Esophagus (tissue), 2 donors: Measurements from ENCODE around the gene KCNT1. TPM values are rescaled to one million over a fixed set of nuclear protein-coding genes. Genes with fewer than 3 reads are reported as not detected.

Experiments
- H3K27ac ChIP-seq, 2 donors: one replicate each; pipeline ENCODE4 v1.5.1; 2013; ENCODE audit warnings: low read depth in 2 of 2, mild to moderate bottlenecking in 2 of 2, inconsistent platforms in 1 of 2, low read length in 1 of 2, moderate library complexity in 1 of 2
- H3K27me3 ChIP-seq, 2 donors: one replicate each; pipeline ENCODE4 v1.6.1; 2013; ENCODE audit warnings: low read length in 2 of 2, control low read depth in 1 of 2, mild to moderate bottlenecking in 1 of 2; ENCODE audit not compliant: insufficient read depth in 2 of 2, control insufficient read depth in 1 of 2
- H3K36me3 ChIP-seq, 2 donors: one replicate each; pipeline ENCODE4 v1.6.1; 2013; ENCODE audit warnings: low read length in 1 of 2; ENCODE audit not compliant: control insufficient read depth in 2 of 2, insufficient read depth in 2 of 2
- H3K4me1 ChIP-seq, 2 donors: one replicate each; pipeline ENCODE4 v1.6.1; 2013; ENCODE audit warnings: low read length in 1 of 2; ENCODE audit not compliant: control insufficient read depth in 2 of 2, insufficient read depth in 2 of 2
- H3K4me3 ChIP-seq, 2 donors: one replicate each; pipeline ENCODE4 v1.5.1; 2013; ENCODE audit warnings: low read length in 2 of 2, mild to moderate bottlenecking in 2 of 2, low read depth in 1 of 2, moderate library complexity in 1 of 2
- H3K9me3 ChIP-seq, 2 donors: one replicate each; pipeline ENCODE4 v1.6.1; 2013; ENCODE audit warnings: mild to moderate bottlenecking in 2 of 2, low read depth in 1 of 2, low read length in 1 of 2, moderate library complexity in 1 of 2; ENCODE audit not compliant: control insufficient read depth in 2 of 2, insufficient read depth in 1 of 2
- WGBS, 2 donors: extraction: QIAGEN DNeasy Blood & Tissue Kit; methylation state at CpG; one replicate each; pipeline ENCODE4 v1.1.7; 2013; 5-methylcytosine and 5-hydroxymethylcytosine counted together
- polyA plus RNA-seq, 2 donors: library from polyadenylated mRNA; stranded (reverse); fragments of 200-250 nt; gene quantifications; one replicate each; pipeline ENCODE4 v1.2.3, GENCODE V29; 2013
- donor health status: healthy with polysubstance abuse.
- donor health status: Bipolar disorder and iron deficiency.

KCNT1 gene
- polyA plus RNA-seq, 2 donors: 0.06 to 0.14 TPM

DNA sequence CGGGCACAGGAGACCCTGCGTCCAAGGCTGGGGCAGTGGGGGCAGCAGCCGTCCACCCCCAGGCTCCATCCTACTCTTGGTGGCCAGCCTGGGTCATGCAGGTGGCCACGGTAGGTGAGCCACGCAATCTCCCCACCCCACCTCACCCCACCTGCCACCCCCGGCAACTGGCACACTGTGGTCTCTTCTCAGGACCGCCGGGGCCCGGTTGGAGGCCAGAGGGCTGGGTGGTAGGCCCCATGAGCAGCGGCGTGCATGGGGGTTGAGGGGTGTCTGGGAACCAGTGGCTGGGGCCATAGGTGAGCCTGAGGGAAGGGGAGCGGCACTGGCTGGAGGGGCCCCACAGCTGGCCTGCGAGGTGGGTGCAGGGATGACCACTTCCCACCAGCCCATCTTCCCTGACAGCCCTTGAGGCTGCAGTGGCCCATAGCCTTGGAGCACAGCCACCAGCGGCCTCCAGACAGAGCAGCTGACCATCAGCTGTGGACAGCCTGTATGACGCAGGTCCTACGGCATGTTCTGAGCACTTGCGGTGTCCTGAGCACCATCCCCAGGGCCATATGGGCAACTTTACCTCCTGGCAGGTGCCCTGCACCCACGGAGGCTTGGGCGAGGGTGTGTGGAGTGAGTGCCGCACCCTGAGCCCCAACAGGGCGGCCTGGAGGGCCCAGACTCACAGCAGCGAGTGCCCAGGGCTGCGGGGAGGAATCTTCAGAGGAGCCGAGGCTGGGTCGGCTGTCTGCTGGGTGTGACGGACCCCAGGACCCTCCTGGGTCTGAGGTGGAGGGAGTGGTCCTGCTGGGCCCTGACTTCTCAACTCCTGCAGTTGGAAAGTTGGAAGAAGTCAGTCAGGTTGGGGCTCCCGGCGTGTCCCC is 47.4 kb downstream of the KCNT1 start:
- H3K4me1 ChIP-seq: no peaks in the 10 kb centered on the region
- H3K36me3 ChIP-seq: no peaks in the 10 kb centered on the region
- no peak overlapping the region for H3K4me3 ChIP-seq
- WGBS, 2 donors: 81% methylated on average over 28 of the region's 28 CpGs
- no peak overlapping the region for H3K27ac ChIP-seq
- peaks cover 0 to 3% of the 10 kb centered on the region in 2 donors for H3K27me3 ChIP-seq
- H3K9me3 ChIP-seq: no peaks in the 10 kb centered on the region

GRCh38 chr9:135750786-135751185 is 48.8 kb downstream of the KCNT1 start:
- peaks cover 0 to 3% of the 10 kb centered on the region in 2 donors for H3K27me3 ChIP-seq
- WGBS, 2 donors: 75% methylated on average over 22 of the region's 22 CpGs

DNA sequence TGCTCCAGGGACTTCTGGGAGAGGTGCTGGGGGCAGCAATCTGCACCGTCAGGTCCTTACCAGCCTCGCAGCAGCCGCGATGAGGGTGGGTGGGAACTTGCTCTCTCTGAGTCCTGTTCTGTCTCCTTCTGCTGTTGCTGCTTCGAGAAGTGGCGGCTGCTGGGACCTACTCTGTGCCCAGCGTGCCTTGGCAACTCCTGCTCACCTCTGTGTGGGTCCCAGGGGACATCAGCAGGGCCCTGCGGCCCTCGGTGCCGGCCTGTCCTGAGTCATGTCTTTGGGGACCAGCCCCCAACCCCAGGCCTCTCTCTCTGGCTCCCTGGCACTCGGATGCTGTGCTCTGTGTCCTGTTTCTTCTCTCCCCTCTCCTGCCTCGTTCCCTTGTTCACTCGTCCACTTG is 49.5 kb downstream of the KCNT1 start:
- Histone ChIP-seq H3K4me3 (no peak overlapping the region), H3K36me3 (no peaks in the 10 kb centered on the region), H3K4me1 (no peaks in the 10 kb centered on the region), H3K9me3 (peaks cover 0 to 9% of the 10 kb centered on the region in 2 donors), H3K27ac (no peak overlapping the region), H3K27me3 (peaks cover 0 to 3% of the 10 kb centered on the region in 2 donors)
- 59 to 66% methylated on average over 11 to 13 of the region's 13 CpGs for WGBS, 2 donors

More at GRCh38 chr9:135750786-135751185, 48.8 kb downstream of the KCNT1 start:
- Histone ChIP-seq H3K4me1 (no peaks in the 10 kb centered on the region), H3K9me3 (peaks cover 0 to 7% of the 10 kb centered on the region in 2 donors), H3K36me3 (no peaks in the 10 kb centered on the region), H3K27ac (no peak overlapping the region), H3K4me3 (no peak overlapping the region)

- Histone ChIP-seq H3K4me1 (no peaks in the 10 kb centered on the region), H3K4me3 (no peak overlapping the region), H3K9me3 (peaks cover 0 to 9% of the 10 kb centered on the region in 2 donors), H3K27me3 (peaks cover 0 to 3% of the 10 kb centered on the region in 2 donors), H3K27ac (no peak overlapping the region), H3K36me3 (no peaks in the 10 kb centered on the region)
- WGBS, 2 donors: 90 to 92% methylated on average over 8 of the region's 8 CpGs
Measured at GRCh38 chr9:135752281-135753204, 50.6 kb downstream of the KCNT1 start.

GRCh38 chr9:135753391-135754105 is 51.6 kb downstream of the KCNT1 start:
- Histone ChIP-seq H3K9me3 (peaks cover 0 to 9% of the 10 kb centered on the region in 2 donors), H3K4me1 (no peaks in the 10 kb centered on the region), H3K4me3 (no peak overlapping the region), H3K36me3 (no peaks in the 10 kb centered on the region), H3K27me3 (peaks cover 0 to 3% of the 10 kb centered on the region in 2 donors), H3K27ac (no peak overlapping the region)
- WGBS, 2 donors: 74 to 78% methylated on average over 14 of the region's 14 CpGs

- no peak overlapping the region for H3K27ac ChIP-seq
- no peaks in the 10 kb centered on the region for H3K27me3 ChIP-seq
- no peaks in the 10 kb centered on the region for H3K36me3 ChIP-seq
- WGBS, 2 donors: 79 to 85% methylated on average over 10 of the region's 10 CpGs
- H3K4me1 ChIP-seq: no peaks in the 10 kb centered on the region
- H3K9me3 ChIP-seq: peaks cover 0 to 9% of the 10 kb centered on the region in 2 donors
- no peak overlapping the region for H3K4me3 ChIP-seq
Measured at GRCh38 chr9:135756576-135756975, 54.6 kb downstream of the KCNT1 start.

- H3K4me1 ChIP-seq: no peaks in the 10 kb centered on the region
- H3K27me3 ChIP-seq: no peaks in the 10 kb centered on the region
- no peak overlapping the region for H3K27ac ChIP-seq
- 53 to 56% methylated on average over 14 of the region's 14 CpGs for WGBS, 2 donors
- H3K4me3 ChIP-seq: no peak overlapping the region
- peaks cover 0 to 9% of the 10 kb centered on the region in 2 donors for H3K9me3 ChIP-seq
- no peaks in the 10 kb centered on the region for H3K36me3 ChIP-seq
Measured at GRCh38 chr9:135757356-135757755, 55.4 kb downstream of the KCNT1 start.

DNA sequence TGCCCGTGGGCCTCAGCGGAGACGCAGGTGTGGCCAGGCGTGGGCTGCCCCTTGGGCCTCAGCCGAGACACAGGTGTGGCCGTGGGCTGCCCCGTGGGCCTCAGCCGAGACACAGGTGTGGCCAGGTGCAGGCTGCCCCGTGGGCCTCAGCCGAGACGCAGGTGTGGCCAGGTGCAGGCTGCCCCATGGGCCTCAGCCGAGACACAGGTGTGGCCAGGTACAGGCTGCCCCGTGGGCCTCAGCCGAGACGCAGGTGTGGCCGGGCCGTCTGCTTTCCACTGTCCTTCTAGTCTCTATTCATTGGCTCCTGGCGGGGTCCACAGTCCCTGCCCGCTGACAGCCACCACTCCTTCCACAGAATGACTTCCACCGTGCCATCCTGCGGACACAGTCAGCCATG is 56.1 kb downstream of the KCNT1 start:
- H3K27me3 ChIP-seq: no peaks in the 10 kb centered on the region
- H3K4me3 ChIP-seq: no peak overlapping the region
- H3K4me1 ChIP-seq: no peaks in the 10 kb centered on the region
- WGBS, 2 donors: 75 to 83% methylated on average over 21 of the region's 21 CpGs
- H3K9me3 ChIP-seq: peaks cover 0 to 9% of the 10 kb centered on the region in 2 donors
- H3K36me3 ChIP-seq: no peaks in the 10 kb centered on the region
- no peak overlapping the region for H3K27ac ChIP-seq

DNA sequence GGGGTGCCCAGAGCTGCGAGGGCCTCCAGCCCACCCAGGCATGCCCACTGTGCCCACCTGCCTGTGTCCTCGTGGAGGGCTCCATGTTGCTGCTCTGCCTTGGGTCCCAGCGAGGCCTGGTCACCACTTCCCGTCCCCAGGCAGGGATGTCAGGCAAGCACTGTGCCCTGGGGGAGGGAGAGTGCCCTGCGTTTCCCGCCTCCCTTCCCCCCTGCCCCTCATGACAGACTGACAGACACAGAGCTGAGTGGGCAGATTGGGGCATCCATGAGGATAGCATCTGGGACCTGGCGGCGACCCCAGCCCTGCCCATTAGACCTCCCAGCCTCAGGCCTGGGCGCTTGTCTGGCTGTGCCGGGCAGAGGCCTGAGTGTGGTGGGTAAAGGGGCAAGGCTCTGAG is 56.9 kb downstream of the KCNT1 start:
- Histone ChIP-seq H3K36me3 (no peaks in the 10 kb centered on the region), H3K27ac (no peak overlapping the region), H3K27me3 (no peaks in the 10 kb centered on the region), H3K9me3 (peaks cover 0 to 9% of the 10 kb centered on the region in 2 donors), H3K4me3 (no peak overlapping the region), H3K4me1 (no peaks in the 10 kb centered on the region)
- 86 to 87% methylated on average over 10 of the region's 10 CpGs for WGBS, 2 donors
